Upper lobe of left lung (tissue), 4 donors: ENCODE results near the gene NDEL1.

Experiments
- EP300 ChIP-seq, 4 donors: sonication (generic); formaldehyde crosslinking; IDR thresholded peaks; one replicate each; pipeline ENCODE4 v1.5.1; 2017; ENCODE audit warnings: antibody characterized with exemption in 4 of 4, control low read depth in 2 of 4
- POLR2A ChIP-seq, 4 donors: fragments of 450-650 bp; IDR thresholded peaks; one replicate each; pipeline ENCODE4 v1.5.1; 2016 to 2017; ENCODE audit warnings: antibody characterized with exemption in 4 of 4, mild to moderate bottlenecking in 2 of 4
- POLR2AphosphoS5 ChIP-seq, 2 donors: sonication (generic); formaldehyde crosslinking; IDR thresholded peaks; one replicate each; pipeline ENCODE4 v1.5.1; 2017; ENCODE audit warnings: antibody characterized with exemption in 2 of 2
- TF ChIP-seq, protein P1 (sequence below), 6 experiments: fragments of 450-650 bp in 4 of 6; fragments of 200-600 bp in 2 of 6; sonication (generic) in 2 of 6; IDR thresholded peaks; one replicate each; pipeline ENCODE4 v1.5.1; 2016 to 2019; ENCODE audit warnings: antibody characterized with exemption in 6 of 6

DNA sequence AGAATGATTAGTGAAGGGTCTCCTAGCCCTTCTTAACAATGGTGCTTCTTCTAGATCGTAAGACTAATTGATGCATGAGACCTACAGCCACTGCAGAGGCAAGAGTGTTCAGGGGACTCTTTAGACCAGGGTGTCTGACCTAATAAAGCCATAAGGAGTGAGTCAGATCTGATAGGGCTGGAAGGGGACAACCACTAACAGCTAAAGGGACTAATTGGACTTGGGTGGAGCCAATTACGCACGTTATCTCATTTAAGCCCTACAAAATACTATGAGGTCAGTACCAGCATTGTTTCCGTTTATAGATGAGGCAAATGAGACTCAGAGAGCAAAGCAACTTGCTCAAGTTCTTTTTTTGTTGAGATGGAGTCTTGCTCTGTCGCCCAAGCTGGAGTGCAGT lies 23.6 kb upstream of the NDEL1 start:
- no peak for TF ChIP-seq POLR2AphosphoS5 (IDR thresholded peaks at IDR 0.05)
- no peak for TF ChIP-seq POLR2A (IDR thresholded peaks at IDR 0.05)
- TF ChIP-seq, protein P1, sequence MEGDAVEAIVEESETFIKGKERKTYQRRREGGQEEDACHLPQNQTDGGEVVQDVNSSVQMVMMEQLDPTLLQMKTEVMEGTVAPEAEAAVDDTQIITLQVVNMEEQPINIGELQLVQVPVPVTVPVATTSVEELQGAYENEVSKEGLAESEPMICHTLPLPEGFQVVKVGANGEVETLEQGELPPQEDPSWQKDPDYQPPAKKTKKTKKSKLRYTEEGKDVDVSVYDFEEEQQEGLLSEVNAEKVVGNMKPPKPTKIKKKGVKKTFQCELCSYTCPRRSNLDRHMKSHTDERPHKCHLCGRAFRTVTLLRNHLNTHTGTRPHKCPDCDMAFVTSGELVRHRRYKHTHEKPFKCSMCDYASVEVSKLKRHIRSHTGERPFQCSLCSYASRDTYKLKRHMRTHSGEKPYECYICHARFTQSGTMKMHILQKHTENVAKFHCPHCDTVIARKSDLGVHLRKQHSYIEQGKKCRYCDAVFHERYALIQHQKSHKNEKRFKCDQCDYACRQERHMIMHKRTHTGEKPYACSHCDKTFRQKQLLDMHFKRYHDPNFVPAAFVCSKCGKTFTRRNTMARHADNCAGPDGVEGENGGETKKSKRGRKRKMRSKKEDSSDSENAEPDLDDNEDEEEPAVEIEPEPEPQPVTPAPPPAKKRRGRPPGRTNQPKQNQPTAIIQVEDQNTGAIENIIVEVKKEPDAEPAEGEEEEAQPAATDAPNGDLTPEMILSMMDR (IDR thresholded peaks at IDR 0.05), result no peak
- no peak for TF ChIP-seq EP300 (IDR thresholded peaks at IDR 0.05)
